A673 (cell line): ENCODE data around the gene RNU6-9.

Experiments
- EZH2 ChIP-seq: fragments of 200-600 bp; sonication (generic); IDR thresholded peaks from 2 replicates; pipeline ENCODE4 v1.6.1; 2017; ENCODE audit warnings: borderline replicate concordance, low read depth, mild to moderate bottlenecking, mixed read lengths, antibody characterized with exemption, low read length; ENCODE audit not compliant: poor library complexity, severe bottlenecking
- TF ChIP-seq, protein P1 (sequence below): fragments of 300-800, 200-600 bp; sonication (generic); conservative IDR thresholded peaks from 2 replicates; pipeline ENCODE4 v1.5.1; 2017; ENCODE audit warnings: low read depth, mild to moderate bottlenecking, antibody characterized with exemption, low read length, moderate library complexity, mixed read lengths

- TF ChIP-seq, protein P1, sequence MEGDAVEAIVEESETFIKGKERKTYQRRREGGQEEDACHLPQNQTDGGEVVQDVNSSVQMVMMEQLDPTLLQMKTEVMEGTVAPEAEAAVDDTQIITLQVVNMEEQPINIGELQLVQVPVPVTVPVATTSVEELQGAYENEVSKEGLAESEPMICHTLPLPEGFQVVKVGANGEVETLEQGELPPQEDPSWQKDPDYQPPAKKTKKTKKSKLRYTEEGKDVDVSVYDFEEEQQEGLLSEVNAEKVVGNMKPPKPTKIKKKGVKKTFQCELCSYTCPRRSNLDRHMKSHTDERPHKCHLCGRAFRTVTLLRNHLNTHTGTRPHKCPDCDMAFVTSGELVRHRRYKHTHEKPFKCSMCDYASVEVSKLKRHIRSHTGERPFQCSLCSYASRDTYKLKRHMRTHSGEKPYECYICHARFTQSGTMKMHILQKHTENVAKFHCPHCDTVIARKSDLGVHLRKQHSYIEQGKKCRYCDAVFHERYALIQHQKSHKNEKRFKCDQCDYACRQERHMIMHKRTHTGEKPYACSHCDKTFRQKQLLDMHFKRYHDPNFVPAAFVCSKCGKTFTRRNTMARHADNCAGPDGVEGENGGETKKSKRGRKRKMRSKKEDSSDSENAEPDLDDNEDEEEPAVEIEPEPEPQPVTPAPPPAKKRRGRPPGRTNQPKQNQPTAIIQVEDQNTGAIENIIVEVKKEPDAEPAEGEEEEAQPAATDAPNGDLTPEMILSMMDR = no peak
- TF ChIP-seq EZH2 = no peak
Observed at GRCh38 chr19:903266-903797, 10.0 kb downstream of the RNU6-9 start.
